Activated T-helper 1 cell treated with Interleukin-2 at 50 U/mL for 16 hours (primary cell): ENCODE data around the gene ADCY1.
"Not testable (repeated sequence)": the region's sequence is repeated elsewhere in the genome, so short reads cannot be mapped to it uniquely, and the experiment has no call there.

Experiments
- DNase-seq: peaks from one replicate; pipeline ENCODE4 v3.0.0-alpha.2; 2020; ENCODE audit warnings: low read depth

ADCY1 gene

GRCh38 chr7:45573661-45574415 is at the start of gene ADCY1:
Gene ADCY1, plus strand, starts transcription at chr7:45574368. Its CDS starts 176 bp downstream, at chr7:45574544.
- DNase-seq, result no peak

GRCh38 chr7:45524445-45524844 is 49.7 kb upstream of the ADCY1 start:
- DNase-seq, result no peak

GRCh38 chr7:45525057-45525456 is 49.1 kb upstream of the ADCY1 start:
- no peak for DNase-seq

- DNase-seq, result no peak
These were observed 30.7 kb upstream of the ADCY1 start for GRCh38 chr7:45543473-45543872.

- not testable (repeated sequence) for DNase-seq
These were observed 29.0 kb upstream of the ADCY1 start for GRCh38 chr7:45545105-45545710.

GRCh38 chr7:45548917-45549316 is 25.3 kb upstream of the ADCY1 start:
- not testable (repeated sequence) for DNase-seq

- no peak for DNase-seq
These were observed 10.8 kb upstream of the ADCY1 start for GRCh38 chr7:45563401-45563800.

- DNase-seq, result no peak
These were observed 10.2 kb upstream of the ADCY1 start for GRCh38 chr7:45563941-45564461.

- no peak for DNase-seq
These were observed 9.7 kb upstream of the ADCY1 start for GRCh38 chr7:45564485-45564884.

- DNase-seq, result no peak
These were observed 9.2 kb upstream of the ADCY1 start for GRCh38 chr7:45564886-45565455.

GRCh38 chr7:45566386-45566785 is 7.8 kb upstream of the ADCY1 start:
- DNase-seq, result no peak

- no peak for DNase-seq
These were observed 7.2 kb upstream of the ADCY1 start for GRCh38 chr7:45566961-45567360.

- DNase-seq, result no peak
These were observed 6.5 kb upstream of the ADCY1 start for GRCh38 chr7:45567713-45568112.

- DNase-seq, result no peak
These were observed 5.5 kb upstream of the ADCY1 start for GRCh38 chr7:45568536-45569289.

GRCh38 chr7:45569290-45569685 is 4.9 kb upstream of the ADCY1 start:
- no peak for DNase-seq

- DNase-seq, result no peak
These were observed 3.4 kb upstream of the ADCY1 start for GRCh38 chr7:45570797-45571196.

- no peak for DNase-seq
These were observed 964 bp upstream of the ADCY1 start for GRCh38 chr7:45573204-45573603.

GRCh38 chr7:45574416-45574668 is 174 bp downstream of the ADCY1 start:
- no peak for DNase-seq

- DNase-seq, result no peak
These were observed 717 bp downstream of the ADCY1 start for GRCh38 chr7:45574669-45575500.

- no peak for DNase-seq
These were observed 1.5 kb downstream of the ADCY1 start for GRCh38 chr7:45575501-45576248.
